HG03457 (cell line): Measurements from ENCODE around the gene PEX7.
"Not testable (repeated sequence)": the region's sequence is repeated elsewhere in the genome, so short reads cannot be mapped to it uniquely, and the experiment has no call there.

Source experiments
- ATAC-seq: cut with Tn5 transposase; IDR thresholded peaks from one replicate; pipeline ENCODE4 v1.9.1; 2021; ENCODE audit warnings: moderate number of reproducible peaks; ENCODE audit not compliant: unreplicated experiment

The PEX7 gene

DNA sequence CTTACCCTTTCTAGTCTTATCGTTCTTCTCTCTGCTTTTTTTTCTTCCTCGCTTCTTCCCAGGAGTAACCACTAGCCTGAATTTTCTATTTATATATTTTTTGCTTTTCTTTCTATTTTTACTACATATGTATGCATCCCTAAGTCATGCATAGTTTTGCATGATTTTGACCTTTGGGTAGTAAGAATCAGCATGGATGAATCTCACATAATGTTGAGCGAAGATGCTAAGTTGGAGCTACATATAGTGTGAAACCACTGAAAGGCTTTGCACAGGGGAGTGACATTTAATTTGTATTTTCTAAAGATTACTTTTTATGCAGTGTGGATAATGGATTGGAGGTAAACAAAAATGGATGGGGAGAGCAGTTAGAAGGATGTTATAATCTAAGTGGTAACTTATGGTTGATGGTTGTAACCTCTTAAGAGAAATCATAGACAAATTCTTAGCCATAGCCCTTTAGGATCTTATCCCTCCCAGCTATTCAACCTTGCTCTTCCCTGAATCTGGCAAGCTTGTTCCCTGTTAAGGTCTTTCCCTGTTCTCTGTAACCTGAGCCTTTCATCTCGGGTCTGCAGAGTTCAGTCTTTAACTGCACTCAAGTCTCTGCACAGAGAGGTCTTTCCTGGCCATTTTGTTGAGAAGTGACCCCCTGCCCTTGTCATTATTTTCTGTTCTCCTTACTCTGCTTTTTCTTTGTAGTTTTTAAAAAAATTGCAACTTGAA is 18.0 kb downstream of the PEX7 start:
- ATAC-seq: no peak

DNA sequence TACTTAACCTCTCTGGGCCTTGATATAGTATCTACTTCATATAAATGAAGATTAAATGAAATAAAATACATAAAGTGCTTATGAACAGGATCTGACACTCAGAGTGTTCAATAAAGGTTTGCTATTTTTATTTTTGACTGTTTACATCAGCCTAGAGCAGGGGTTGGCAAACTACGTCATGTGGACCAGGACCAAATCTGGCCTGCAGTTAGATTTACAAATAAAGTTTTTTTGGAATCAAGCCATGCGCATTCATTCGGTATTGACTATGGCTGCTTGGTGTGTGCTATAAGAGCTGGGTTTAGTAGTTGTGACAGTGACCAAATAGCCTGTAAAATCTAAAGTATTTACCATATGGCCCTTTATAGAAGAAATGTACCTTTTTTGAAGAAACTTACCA is 20.8 kb downstream of the PEX7 start:
- ATAC-seq: no peak

DNA sequence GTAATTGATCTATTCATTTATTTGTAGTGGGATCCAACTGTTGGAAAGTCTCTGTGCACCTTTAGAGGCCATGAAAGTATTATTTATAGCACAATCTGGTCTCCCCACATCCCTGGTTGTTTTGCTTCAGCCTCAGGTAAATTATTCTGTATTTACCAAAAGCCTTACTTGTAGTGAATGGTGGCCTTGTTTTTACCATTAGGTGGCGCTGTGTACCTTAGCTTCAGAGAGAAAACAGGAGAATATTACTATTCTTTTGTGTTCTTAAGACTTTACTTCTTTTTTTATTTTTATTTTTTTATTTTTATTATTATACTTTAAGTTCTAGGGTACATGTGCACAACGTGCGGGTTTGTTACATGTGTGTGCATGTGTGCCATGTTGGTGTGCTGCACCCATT is 23.7 kb downstream of the PEX7 start:
- ATAC-seq: no peak

DNA sequence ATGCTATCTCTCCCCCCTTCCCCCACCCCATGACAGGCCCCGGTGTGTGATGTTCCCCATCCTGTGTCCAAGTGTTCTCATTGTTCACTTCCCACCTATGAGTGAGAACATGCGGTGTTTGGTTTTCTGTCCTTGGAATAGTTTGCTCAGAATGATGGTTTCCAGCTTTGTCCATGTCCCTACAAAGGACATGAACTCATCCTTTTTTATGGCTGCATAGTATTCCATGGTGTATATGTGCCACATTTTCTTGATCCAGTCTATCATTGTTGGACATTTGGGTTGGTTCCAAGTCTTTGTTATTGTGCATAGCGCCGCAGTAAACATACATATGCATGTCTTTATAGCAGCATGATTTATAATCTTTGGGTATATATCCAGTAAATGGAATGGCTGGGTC is 24.1 kb downstream of the PEX7 start:
- not testable (repeated sequence) for ATAC-seq

DNA sequence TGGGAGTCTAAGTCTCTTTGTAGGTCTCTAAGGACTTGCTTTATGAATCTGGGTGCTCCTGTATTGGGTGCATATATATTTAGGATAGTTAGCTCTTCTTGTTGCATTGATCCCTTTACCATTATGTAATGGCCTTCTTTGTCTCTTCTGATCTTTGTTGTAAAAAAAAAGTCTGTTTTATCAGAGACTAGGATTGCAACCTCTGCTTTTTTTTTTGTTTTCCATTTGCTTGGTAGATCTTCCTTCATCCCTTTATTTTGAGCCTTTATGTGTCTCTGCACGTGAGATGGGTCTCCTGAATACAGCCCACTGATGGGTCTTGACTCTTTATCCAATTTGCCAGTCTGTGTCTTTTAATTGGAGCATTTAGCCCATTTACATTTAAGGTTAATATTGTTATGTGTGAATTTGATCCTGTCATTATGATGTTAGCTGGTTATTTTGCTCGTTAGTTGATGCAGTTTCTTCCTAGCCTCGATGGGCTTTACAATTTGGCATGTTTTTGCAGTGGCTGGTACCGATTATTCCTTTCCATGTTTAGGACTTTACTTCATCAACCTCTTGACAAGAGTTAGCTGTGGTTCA is 27.7 kb downstream of the PEX7 start:
- not testable (repeated sequence) for ATAC-seq

DNA sequence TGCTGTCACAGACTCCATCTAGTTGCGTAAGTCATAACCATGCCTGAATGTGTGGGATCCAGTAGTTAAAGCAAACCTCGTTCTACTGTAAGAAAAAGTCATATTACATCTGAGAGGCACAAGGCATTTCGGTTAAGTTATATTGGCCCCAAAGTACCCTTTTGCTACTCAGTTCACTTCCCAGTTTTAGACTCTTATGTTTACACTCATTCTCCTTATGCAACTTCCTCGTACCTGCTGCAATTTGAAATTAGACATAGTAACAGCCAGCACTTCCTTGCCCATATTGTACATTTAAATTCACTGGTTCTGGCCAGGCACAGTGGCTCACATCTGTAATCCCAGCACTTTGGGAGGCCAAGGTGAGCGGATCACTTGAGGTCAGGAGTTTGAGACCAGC is 37.0 kb downstream of the PEX7 start:
- ATAC-seq: no peak

DNA sequence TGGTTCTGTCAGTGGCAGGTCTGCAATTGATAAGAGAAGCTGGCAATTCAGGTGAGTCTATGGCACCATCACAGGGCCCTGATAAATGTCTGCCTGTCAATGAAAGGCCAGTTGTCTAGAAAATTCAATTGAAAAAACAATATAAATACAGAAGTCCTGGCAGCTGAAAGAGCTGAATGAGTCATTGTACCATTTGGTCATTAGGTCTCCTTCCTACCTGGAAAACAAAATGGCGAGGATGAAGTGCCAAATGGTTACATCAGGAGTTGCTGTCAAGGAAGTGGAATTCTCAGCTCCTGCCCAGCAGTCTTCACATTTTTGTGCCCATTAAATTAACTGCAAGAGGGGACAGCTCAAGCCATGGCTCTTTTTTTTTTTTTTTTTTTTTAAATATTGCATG is 37.7 kb downstream of the PEX7 start:
- no peak for ATAC-seq

DNA sequence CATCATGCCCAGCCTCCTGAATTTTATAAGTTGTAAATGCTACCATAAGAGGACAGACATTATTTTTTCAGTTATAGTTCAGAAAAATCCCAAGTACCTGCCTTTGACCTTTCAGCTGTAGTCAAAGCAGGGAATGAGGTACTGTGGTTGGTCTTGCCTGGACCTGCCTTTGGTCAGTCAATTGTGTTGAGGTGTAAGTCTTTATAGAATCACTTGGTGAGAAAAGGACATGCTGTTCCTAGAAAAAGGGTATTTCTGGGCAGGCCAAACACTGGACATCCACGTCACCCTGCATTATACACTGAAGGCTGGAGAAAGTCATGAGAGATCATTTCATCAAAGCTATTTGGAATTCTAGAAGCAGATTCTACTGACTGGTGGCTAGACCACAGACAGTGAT is 40.3 kb downstream of the PEX7 start:
- no peak for ATAC-seq

DNA sequence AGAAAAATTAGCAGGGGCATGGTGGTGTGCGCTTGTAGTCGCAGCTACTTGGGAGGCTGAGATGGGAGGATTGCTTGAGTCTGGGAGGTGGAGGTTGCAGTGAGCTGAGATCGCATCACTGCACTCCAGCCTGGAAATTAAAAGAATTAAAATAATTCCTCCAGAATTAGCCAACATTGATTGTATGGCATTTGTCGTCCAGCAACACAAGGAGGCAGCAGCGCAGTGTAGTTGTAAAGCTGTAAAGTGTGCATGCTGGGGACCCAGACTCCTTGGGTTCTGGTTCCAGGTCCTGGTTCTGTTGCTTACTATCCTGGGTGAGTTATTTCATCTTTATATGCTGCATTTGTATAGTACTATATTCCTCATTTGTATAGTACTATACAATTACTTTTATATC is 41.4 kb downstream of the PEX7 start:
- no peak for ATAC-seq

DNA sequence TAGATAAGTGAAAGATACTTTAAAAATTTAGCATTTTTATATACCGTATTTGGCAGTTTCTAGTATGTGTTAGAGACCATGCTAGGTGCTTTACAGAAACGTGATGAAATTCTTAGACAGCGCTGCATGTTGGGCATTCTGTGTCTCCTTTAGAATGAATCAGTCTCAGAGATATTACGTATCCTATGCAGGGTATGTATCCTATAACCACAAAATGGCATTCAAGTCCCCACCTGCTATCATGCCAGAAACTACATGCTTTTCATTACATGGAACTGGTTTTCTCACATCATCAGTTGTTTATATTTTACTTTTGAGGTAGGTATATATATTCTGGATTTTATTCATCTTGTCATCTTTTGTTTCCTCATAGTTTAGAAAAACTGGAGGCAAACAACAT is 42.3 kb downstream of the PEX7 start:
- no peak for ATAC-seq

DNA sequence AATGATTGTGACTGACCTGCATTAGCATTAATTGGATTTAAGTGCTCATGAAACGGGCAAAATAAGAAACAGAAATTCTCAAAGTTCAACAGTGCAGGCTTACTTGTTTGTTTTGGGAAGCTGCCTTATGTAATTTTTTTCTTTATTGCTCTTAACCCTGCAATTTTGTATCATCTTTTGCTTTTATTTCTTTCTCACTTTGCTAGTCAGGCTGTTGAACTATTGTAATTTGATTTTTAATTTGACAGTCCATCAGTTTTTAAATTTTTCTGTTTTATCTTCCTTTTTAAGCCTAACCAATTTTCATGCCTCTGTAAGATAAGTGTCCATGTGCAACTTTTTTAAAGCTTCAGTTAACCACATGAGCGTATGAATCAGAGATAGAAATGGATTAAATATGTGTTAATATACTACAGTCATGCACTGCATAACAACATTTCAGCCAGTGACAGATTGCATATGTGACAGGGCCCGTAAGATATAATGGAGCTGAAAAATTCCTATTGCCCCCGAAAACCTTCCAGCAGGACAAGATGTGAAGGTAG is 44.6 kb downstream of the PEX7 start:
- ATAC-seq: no peak

DNA sequence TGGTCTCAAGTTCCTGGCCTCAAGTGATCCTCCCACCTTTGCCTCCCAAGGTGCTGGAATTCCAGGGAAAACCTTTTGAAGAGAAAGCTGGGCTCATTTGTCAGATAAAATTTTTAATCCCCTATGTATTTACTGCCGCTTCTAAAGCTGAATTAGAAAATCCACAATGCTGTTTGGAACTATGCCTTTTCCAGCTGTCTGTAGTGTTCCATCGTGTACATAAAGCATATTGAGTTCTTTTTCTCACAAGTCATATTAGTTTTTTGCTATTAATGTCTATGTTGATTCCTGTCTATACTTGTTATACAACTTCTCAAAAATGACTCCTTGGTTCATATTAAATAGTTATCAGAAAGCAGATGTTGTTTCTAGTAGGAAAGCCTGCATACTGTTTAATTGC is 47.1 kb downstream of the PEX7 start:
- ATAC-seq: no peak

DNA sequence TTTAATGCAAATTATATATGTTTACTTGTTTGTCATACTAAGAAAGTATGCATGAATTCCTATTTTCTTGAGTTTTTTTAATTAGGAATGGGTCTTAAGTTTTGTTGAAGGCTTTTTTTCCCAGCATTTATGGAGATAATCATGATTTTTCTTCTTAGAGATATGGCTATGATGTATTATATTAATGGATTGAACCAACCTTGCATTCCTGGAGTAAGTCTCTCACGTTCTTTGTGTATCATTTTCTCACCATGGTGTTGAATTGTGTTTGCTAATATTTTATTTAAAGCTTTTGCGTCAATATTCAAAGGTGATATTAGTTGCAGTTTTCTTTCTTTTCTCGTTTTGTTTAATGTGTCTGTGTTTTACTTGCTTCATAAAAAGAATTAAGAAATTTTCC is 51.4 kb downstream of the PEX7 start:
- no peak for ATAC-seq

DNA sequence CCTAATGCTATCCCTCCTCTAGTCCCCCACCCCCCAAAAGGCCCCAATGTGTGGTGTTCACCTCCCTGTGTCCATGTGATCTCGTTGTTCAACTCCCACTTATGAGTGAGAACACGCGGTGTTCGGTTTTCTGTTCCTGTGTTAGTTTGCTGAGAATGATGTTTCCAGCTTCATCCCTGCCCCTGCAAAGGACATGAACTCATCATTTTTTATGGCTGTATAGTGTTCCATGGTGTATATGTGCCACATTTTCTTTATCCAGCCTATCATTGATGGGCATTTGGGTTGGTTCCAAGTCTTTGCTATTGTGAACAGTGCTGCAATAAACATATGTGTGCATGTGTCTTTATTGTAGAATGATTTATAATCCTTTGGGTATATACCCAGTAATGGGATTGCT is 54.1 kb downstream of the PEX7 start:
- ATAC-seq: not testable (repeated sequence)

DNA sequence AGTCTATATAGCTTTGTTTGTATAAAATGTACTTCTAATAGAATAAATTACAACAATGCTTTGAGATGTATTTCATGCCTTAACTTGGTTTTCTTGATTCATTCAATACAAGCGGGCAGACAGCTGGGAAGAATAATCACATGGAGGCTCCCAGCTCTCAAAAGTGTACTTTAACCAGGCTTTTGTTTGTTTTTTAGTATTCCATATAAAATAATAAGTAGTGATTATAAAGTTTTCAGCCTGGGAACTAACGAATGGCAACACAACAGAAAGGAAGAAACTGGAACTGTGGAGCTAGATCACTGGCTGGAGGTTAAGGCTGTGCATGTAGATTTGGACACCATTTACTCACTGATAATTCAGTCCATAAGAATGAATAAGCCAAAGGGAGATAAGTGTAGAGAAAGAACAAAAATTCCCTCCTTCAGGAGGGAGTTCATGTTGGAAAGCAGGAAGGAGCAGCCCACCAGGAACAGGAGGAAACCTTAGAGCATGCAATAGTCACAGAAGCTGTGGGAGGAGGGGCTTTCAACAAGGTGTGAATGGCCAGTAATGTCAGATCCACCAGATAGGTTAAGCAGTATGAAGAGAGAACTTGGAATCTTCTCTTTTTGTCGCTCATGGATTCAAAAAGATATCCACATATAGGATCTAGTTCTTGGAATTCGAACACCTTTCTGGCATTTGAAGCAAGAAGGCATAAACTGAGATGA is 58.5 kb downstream of the PEX7 start:
- ATAC-seq: no peak

DNA sequence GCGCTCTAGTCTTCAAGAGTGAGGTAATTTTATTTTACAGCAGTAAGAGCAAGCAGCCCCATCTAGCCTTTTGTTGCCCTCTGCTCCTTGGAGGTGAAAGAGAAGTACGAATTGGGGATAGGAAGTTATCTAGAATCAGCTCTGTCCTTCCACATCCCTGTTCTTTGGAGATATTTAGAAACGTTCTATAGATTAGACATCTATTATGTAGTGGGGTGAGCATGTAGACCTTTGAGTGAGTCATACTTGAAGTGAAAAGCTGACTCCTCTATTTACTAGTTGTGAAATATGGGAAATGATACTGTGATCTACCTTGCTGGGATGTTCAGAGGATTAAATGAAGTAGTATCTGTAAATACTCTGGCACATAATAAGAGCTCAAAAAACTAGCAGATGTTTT is 63.7 kb downstream of the PEX7 start:
- ATAC-seq: no peak

DNA sequence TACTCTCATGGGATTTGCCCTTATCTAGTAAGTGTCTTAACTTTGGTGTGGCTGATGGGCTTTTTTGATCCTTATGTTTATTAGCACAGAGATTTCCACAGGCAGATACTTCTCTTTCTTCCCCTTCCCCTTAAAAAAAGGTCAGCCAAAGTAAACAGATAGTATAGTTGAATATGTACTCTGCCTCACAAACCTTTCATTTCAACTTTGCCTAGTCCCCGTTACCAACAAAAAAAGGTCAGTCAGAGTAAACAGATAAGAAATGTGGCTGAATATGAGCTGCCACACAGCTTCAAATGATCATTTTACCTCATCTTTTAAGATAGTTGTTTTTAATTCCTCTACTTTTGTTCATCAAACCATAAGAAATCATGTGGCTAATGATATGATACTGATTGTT is 65.6 kb downstream of the PEX7 start:
- no peak for ATAC-seq

DNA sequence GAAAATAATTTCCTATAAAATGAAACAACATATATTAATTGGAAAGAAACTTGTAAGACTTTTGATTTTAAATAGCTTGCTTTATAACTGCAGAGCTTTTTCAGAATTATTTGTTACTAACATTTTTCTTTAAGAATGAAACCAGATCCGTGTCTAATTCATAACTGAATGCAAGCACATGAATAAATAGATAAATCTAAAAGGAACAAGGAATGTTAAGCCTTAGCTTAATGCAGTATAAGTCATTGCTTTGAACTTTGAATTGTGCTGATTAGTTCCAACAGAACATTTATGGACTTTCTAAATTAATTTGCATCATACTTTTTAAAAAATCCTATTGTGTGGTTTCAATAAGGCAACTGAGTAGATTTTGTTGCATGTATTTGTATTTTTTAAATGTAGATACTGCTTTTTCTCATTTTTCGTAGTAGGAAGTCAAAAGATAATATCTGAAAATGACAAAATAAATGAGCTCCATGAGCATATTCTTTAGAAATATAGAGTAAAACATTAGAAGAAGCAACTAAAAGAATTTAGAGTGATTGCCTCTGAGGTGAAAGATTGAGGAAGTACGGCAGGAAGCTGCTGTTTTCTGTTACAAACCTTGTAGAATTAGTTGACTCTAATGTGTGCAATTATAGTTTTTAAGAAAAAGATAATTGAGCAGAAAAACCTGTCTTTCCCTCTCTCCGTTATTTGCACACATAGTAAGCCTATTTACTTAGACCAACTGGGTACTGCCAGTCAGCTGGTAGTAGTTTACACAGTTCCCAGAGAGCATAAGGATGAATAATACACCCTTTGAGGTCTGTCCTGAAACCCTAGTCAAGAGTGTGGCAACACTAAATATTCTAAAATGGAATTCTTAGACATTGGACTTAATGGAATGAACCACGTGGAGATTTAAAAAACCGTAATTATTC is 67.1 kb downstream of the PEX7 start:
- ATAC-seq: no peak

DNA sequence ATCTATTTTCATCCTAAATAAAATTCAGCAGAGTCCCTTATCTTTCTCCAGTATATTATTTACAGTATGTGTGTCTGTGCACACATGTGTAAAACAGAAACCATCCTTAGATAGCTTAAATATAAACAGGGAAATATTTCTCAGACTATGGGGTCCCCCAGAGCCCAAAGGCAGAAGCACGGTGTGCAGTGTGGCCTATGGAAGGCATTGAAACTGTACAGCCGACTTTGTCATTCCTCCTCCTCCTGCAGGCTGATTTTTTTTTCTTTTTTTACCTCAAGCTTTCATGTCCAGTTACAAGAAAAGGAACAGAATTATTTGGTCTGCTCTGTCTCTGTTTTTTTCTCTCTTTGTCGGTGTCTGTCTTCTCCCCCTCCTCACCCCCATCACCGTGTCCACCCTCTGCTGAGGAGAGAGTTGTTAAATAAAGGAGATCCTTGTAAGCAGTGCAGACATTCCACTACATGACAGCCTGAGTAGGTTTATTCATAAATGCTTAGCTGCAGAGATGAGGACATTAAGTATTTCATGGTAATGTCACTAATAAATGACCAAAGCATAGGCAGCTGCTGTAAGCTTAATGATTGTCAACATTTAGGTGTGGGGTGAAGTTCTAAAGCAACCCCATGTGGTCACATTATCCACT is 67.9 kb downstream of the PEX7 start:
- ATAC-seq: no peak

DNA sequence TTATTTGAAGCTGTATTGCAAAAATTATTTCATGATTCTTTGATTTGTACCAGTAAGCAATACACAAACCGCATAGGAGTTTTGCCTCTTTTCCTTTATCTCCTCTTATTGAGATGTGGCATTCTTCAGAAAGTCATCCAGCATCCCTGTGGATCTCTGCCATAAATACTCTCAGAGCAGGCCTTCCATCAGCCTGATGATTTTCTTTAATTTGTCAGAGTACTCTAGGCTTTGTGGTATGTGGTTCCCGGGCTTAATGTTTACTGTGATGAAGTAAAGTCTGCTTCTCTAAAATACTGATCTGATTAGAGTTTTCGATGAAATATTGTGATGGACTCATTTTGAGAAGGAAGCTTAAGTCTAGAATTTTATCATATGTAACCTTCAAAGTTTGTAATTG is 68.6 kb downstream of the PEX7 start:
- ATAC-seq: no peak

DNA sequence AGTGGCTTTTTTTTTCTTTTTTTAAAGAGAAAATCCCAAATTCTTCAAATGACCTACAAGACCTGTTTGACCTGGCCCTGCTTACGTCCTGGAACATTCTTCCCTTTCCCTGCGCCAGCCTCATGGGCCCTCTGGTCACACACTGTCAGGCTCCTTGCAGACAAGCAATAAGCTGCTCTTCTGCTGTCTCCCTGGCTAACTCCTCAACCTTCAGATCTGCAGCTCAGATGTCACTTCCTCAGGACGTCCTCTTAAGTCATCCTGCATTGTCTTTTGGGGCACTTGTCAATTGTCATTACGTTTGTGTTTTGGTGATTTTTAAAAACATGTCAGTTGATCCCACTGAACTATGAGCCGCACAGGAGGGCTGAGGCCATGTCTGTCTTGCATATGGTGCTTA is 70.8 kb downstream of the PEX7 start:
- no peak for ATAC-seq
